Glutamatergic neuron (in vitro differentiated cells): ENCODE data around the gene OTOGL. TPM values are rescaled to one million over a fixed set of nuclear protein-coding genes. Genes with fewer than 3 reads are reported as not detected.

Experiments
- DNase-seq: peaks from one replicate; pipeline ENCODE4 v3.0.0; 2022
- H3K27ac Mint-ChIP-seq: one replicate; pipeline ENCODE4 v1.8.0; 2020; ENCODE audit warnings: mild to moderate bottlenecking, mixed read lengths, inconsistent platforms; ENCODE audit not compliant: unreplicated experiment
- H3K27me3 Mint-ChIP-seq: one replicate; pipeline ENCODE4 v1.8.0; 2020; ENCODE audit warnings: mild to moderate bottlenecking, moderate library complexity, mixed read lengths, inconsistent platforms; ENCODE audit not compliant: unreplicated experiment
- H3K36me3 Mint-ChIP-seq: one replicate; pipeline ENCODE4 v1.8.0; 2020; ENCODE audit warnings: mild to moderate bottlenecking, mixed read lengths, inconsistent platforms; ENCODE audit not compliant: unreplicated experiment
- H3K4me1 Mint-ChIP-seq: one replicate; pipeline ENCODE4 v1.8.0; 2020; ENCODE audit warnings: mild to moderate bottlenecking, low read depth, mixed read lengths, inconsistent platforms; ENCODE audit not compliant: unreplicated experiment
- H3K4me3 Mint-ChIP-seq: one replicate; pipeline ENCODE4 v1.8.0; 2020; ENCODE audit warnings: mild to moderate bottlenecking, mixed read lengths, inconsistent platforms; ENCODE audit not compliant: unreplicated experiment
- H3K9me3 Mint-ChIP-seq: one replicate; pipeline ENCODE4 v1.8.0; 2020; ENCODE audit warnings: mild to moderate bottlenecking, moderate library complexity, mixed read lengths, inconsistent platforms; ENCODE audit not compliant: unreplicated experiment
- total RNA-seq: library from RNA; stranded (reverse); fragmentation: NEBNext Ultra II Directional; extraction: Animal tissue kit (Norgen Biotek cat#: 25700); gene quantifications from one replicate; pipeline ENCODE4 v1.2.1, GENCODE V29; 2021; ENCODE audit not compliant: unreplicated experiment
- TF ChIP-seq, protein P1 (sequence below): fragments of 200-600 bp; sonication (generic); IDR thresholded peaks from one replicate; pipeline ENCODE4 v1.5.0; 2021; ENCODE audit not compliant: partially characterized antibody, unreplicated experiment

The OTOGL gene
- total RNA-seq, 1 donor from 2014 or later = 0.83 TPM

GRCh38 chr12:80187660-80188090 is 88.3 kb downstream of the OTOGL start:
- Mint-ChIP-seq H3K27ac (no peak overlapping the region), H3K4me3 (no peak overlapping the region), H3K4me1 (peaks cover 8% of the 10 kb centered on the region), H3K27me3 (no peaks in the 10 kb centered on the region), H3K36me3 (no peaks in the 10 kb centered on the region), H3K9me3 (no peaks in the 10 kb centered on the region)
- TF ChIP-seq, protein P1, sequence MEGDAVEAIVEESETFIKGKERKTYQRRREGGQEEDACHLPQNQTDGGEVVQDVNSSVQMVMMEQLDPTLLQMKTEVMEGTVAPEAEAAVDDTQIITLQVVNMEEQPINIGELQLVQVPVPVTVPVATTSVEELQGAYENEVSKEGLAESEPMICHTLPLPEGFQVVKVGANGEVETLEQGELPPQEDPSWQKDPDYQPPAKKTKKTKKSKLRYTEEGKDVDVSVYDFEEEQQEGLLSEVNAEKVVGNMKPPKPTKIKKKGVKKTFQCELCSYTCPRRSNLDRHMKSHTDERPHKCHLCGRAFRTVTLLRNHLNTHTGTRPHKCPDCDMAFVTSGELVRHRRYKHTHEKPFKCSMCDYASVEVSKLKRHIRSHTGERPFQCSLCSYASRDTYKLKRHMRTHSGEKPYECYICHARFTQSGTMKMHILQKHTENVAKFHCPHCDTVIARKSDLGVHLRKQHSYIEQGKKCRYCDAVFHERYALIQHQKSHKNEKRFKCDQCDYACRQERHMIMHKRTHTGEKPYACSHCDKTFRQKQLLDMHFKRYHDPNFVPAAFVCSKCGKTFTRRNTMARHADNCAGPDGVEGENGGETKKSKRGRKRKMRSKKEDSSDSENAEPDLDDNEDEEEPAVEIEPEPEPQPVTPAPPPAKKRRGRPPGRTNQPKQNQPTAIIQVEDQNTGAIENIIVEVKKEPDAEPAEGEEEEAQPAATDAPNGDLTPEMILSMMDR = no peak
- no peak for DNase-seq

- Mint-ChIP-seq H3K4me3 (no peak overlapping the region), H3K27ac (no peak overlapping the region), H3K27me3 (no peaks in the 10 kb centered on the region), H3K4me1 (peaks cover 8% of the 10 kb centered on the region), H3K9me3 (no peaks in the 10 kb centered on the region), H3K36me3 (no peaks in the 10 kb centered on the region)
- TF ChIP-seq, protein P1 = no peak
- DNase-seq = no peak
Observed at GRCh38 chr12:80188576-80188975, 89.2 kb downstream of the OTOGL start.

GRCh38 chr12:80189241-80189640 is 89.9 kb downstream of the OTOGL start:
- Mint-ChIP-seq H3K27ac (no peak overlapping the region), H3K4me3 (no peak overlapping the region)

DNA sequence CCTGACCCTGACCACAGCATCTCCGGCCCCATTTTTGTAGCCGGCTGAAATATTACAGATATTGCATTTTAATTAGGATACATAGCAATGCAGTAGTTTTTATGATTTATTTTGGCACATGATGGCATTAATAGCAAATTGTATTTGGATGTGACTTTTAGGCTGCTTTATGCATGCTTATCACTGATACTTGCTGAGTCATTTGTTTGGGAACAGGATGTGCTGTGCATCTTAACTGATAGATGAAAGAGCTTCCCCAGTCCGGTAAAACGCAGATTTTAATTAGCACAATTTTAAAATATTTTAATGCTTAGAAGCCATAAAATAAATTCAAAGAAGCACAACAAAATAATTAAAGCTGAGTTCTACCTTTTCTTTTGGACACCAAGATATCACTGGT is 90.7 kb downstream of the OTOGL start:
- no peak overlapping the region for H3K4me3 Mint-ChIP-seq
- H3K4me1 Mint-ChIP-seq = peaks cover 8% of the 10 kb centered on the region
- H3K9me3 Mint-ChIP-seq = no peaks in the 10 kb centered on the region
- no peak for DNase-seq
- no peaks in the 10 kb centered on the region for H3K36me3 Mint-ChIP-seq
- H3K27ac Mint-ChIP-seq = no peak overlapping the region
- H3K27me3 Mint-ChIP-seq = no peaks in the 10 kb centered on the region
- TF ChIP-seq, protein P1 = no peak

More at GRCh38 chr12:80189241-80189640, 89.9 kb downstream of the OTOGL start:
- Mint-ChIP-seq H3K36me3 (no peaks in the 10 kb centered on the region), H3K4me1 (peaks cover 8% of the 10 kb centered on the region), H3K27me3 (no peaks in the 10 kb centered on the region), H3K9me3 (no peaks in the 10 kb centered on the region)
- TF ChIP-seq, protein P1 = no peak
- no peak for DNase-seq

- H3K27ac Mint-ChIP-seq = no peak overlapping the region
Observed at GRCh38 chr12:80192087-80192486, 92.8 kb downstream of the OTOGL start.

More at GRCh38 chr12:80192087-80192486, 92.8 kb downstream of the OTOGL start:
- H3K4me1 Mint-ChIP-seq = peaks cover 8% of the 10 kb centered on the region
- TF ChIP-seq, protein P1 = no peak
- H3K4me3 Mint-ChIP-seq = no peak overlapping the region
- H3K27me3 Mint-ChIP-seq = no peaks in the 10 kb centered on the region
- DNase-seq = no peak
- no peaks in the 10 kb centered on the region for H3K36me3 Mint-ChIP-seq
- H3K9me3 Mint-ChIP-seq = no peaks in the 10 kb centered on the region
